Neuronal stem cell (in vitro differentiated cells): ENCODE data around the gene AP5M1. TPM values are rescaled to one million over a fixed set of nuclear protein-coding genes. Genes with fewer than 3 reads are reported as not detected.
"Not testable (repeated sequence)": the region's sequence is repeated elsewhere in the genome, so short reads cannot be mapped to it uniquely, and the experiment has no call there.

Experiments
- DNase-seq: peaks from one replicate; pipeline ENCODE4 v3.0.0-alpha.2; 2013; ENCODE audit warnings: low spot score
- H2AFZ ChIP-seq: one replicate; pipeline ENCODE4 v1.6.1; 2013; ENCODE audit warnings: mild to moderate bottlenecking, low read length, inconsistent platforms
- H2AK5ac ChIP-seq: 2 replicates; pipeline ENCODE4 v1.6.1; 2013; ENCODE audit warnings: low read depth, mild to moderate bottlenecking, inconsistent platforms, low read length, moderate library complexity, mixed read lengths
- H2BK120ac ChIP-seq: 2 replicates; pipeline ENCODE4 v1.6.1; 2013; ENCODE audit warnings: low read depth, mild to moderate bottlenecking, inconsistent platforms, low read length, moderate library complexity, mixed read lengths
- H2BK12ac ChIP-seq: one replicate; pipeline ENCODE4 v1.6.1; 2013; ENCODE audit warnings: low read length, inconsistent platforms
- H2BK15ac ChIP-seq: 2 replicates; pipeline ENCODE4 v1.6.1; 2013; ENCODE audit warnings: mild to moderate bottlenecking, low read length, inconsistent platforms, mixed read lengths
- H2BK5ac ChIP-seq: one replicate; pipeline ENCODE4 v1.6.1; 2013; ENCODE audit warnings: inconsistent platforms, mild to moderate bottlenecking, low read length, moderate library complexity
- H3K14ac ChIP-seq: one replicate; pipeline ENCODE4 v1.6.1; 2013; ENCODE audit warnings: low read length, inconsistent platforms
- H3K18ac ChIP-seq: 2 replicates; pipeline ENCODE4 v1.6.1; 2013; ENCODE audit warnings: low read length, inconsistent platforms
- H3K23ac ChIP-seq: 2 replicates; pipeline ENCODE4 v1.6.1; 2013; ENCODE audit warnings: low read depth, mild to moderate bottlenecking, mixed read lengths, low read length, inconsistent platforms; ENCODE audit not compliant: poor library complexity
- H3K27ac ChIP-seq: replicated peaks from 3 replicates; pipeline ENCODE4 v1.5.1; 2013; ENCODE audit warnings: low read length, inconsistent platforms
- H3K27me3 ChIP-seq, 3 experiments: 2 replicates each; pipeline ENCODE4 v1.6.1; 2013; ENCODE audit warnings: low read length in 3 of 3, mild to moderate bottlenecking in 2 of 3, inconsistent platforms in 1 of 3, low read depth in 1 of 3, mixed read lengths in 1 of 3, moderate library complexity in 1 of 3; ENCODE audit not compliant: control insufficient read depth in 3 of 3, insufficient read depth in 3 of 3
- H3K36me3 ChIP-seq, 2 donors: replicated peaks in 1 of 2; 2 replicates each; pipeline ENCODE4 v1.6.1; 2013; ENCODE audit warnings: low read length in 2 of 2; ENCODE audit not compliant: control insufficient read depth in 2 of 2, insufficient read depth in 2 of 2
- H3K4ac ChIP-seq: 2 replicates; pipeline ENCODE4 v1.6.1; 2013; ENCODE audit warnings: inconsistent platforms, mild to moderate bottlenecking, low read length, moderate library complexity
- H3K4me1 ChIP-seq, 2 donors: 1 replicate in 1 of 2; 2 replicates in 1 of 2; pipeline ENCODE4 v1.6.1; 2013; ENCODE audit warnings: low read length in 2 of 2, low read depth in 1 of 2; ENCODE audit not compliant: control insufficient read depth in 2 of 2, insufficient read depth in 1 of 2
- H3K4me2 ChIP-seq: one replicate; pipeline ENCODE4 v1.6.1; 2013; ENCODE audit warnings: mild to moderate bottlenecking, low read length, inconsistent platforms; ENCODE audit not compliant: insufficient read depth, poor library complexity, severe bottlenecking
- H3K4me3 ChIP-seq, 2 donors: 2 replicates each; pipeline ENCODE4 v1.5.1; 2013; ENCODE audit warnings: low read length in 2 of 2, mild to moderate bottlenecking in 2 of 2, inconsistent platforms in 1 of 2, moderate library complexity in 1 of 2
- H3K79me1 ChIP-seq: one replicate; pipeline ENCODE4 v1.6.1; 2013; ENCODE audit warnings: low read depth, mild to moderate bottlenecking, inconsistent platforms, low read length, moderate library complexity
- H3K9ac ChIP-seq: one replicate; pipeline ENCODE4 v1.6.1; 2013; ENCODE audit warnings: mild to moderate bottlenecking, low read depth, low read length, inconsistent platforms; ENCODE audit not compliant: poor library complexity
- H3K9me3 ChIP-seq, 2 donors: replicated peaks in 1 of 2; 2 replicates each; pipeline versions ENCODE3 to v1.6.1; 2013; ENCODE audit warnings: low read length in 2 of 2, mild to moderate bottlenecking in 2 of 2, inconsistent platforms in 1 of 2, low read depth in 1 of 2, mixed read lengths in 1 of 2, moderate library complexity in 1 of 2; ENCODE audit not compliant: control insufficient read depth in 2 of 2, insufficient read depth in 1 of 2
- H4K8ac ChIP-seq: one replicate; pipeline ENCODE4 v1.6.1; 2013; ENCODE audit warnings: low read depth, mild to moderate bottlenecking, inconsistent platforms, low read length, moderate library complexity
- H4K91ac ChIP-seq: one replicate; pipeline ENCODE4 v1.6.1; 2013; ENCODE audit warnings: low read length, low read depth, mild to moderate bottlenecking, inconsistent platforms; ENCODE audit not compliant: poor library complexity
- WGBS, 2 donors: extraction: QIAGEN DNeasy Blood & Tissue Kit; methylation state at CpG; one replicate each; pipeline ENCODE4 v1.1.7; 2013; ENCODE audit warnings: missing lambda C conversion rate in 2 of 2, mixed read lengths in 1 of 2; ENCODE audit not compliant: insufficient read length in 2 of 2, insufficient replicate concordance in 1 of 2; ENCODE audit errors: extremely low coverage in 2 of 2; 5-methylcytosine and 5-hydroxymethylcytosine counted together
- polyA plus RNA-seq, 2 experiments: library from polyadenylated mRNA; stranded (reverse); fragments of 200-250 nt; gene quantifications; one replicate each; pipeline ENCODE4 v1.2.3, GENCODE V29; 2013

Gene AP5M1
- 21.2 TPM for polyA plus RNA-seq (2013, experiment 1 of 2)
- polyA plus RNA-seq (2013, experiment 2 of 2): 21.9 TPM

- H2BK15ac ChIP-seq: peak within 1 kb of the TSS; percentile 84
- peak within 1 kb of the TSS; percentile 98 for H2BK5ac ChIP-seq
- peak within 1 kb of the TSS; percentile 83 to 91 for H3K4me3 ChIP-seq
- peak within 1 kb of the TSS; percentile 57 for H3K4me2 ChIP-seq
- H3K9me3 ChIP-seq: peaks cover 0 to 3% of the 10 kb centered on the region in 2 donors
- H3K23ac ChIP-seq: peak within 1 kb of the TSS; percentile 89
- H2BK120ac ChIP-seq: peak within 1 kb of the TSS; percentile 50
- WGBS, 2 donors: no CpG with 5 or more reads among the region's 76 CpGs
- H3K18ac ChIP-seq: peak within 1 kb of the TSS; percentile 100
- H2AFZ ChIP-seq: peak within 1 kb of the TSS; percentile 86
- peak within 1 kb of the TSS; percentile 92 for H3K9ac ChIP-seq
- peaks cover 2 to 3% of the 10 kb centered on the region in 2 donors for H3K4me1 ChIP-seq
- H3K79me1 ChIP-seq: peaks cover 2% of the 10 kb centered on the region
- no peak within 1 kb of the TSS for H3K4ac ChIP-seq
- H2BK12ac ChIP-seq: peak within 1 kb of the TSS; percentile 31
- no peak within 1 kb of the TSS for H4K91ac ChIP-seq
- H4K8ac ChIP-seq: no peak within 1 kb of the TSS
- H3K27ac ChIP-seq: peak within 1 kb of the TSS; percentile 98
- H3K36me3 ChIP-seq: peaks cover 2 to 26% of the 10 kb centered on the region in 2 donors
- DNase-seq: peak; percentile 94
- no peaks in the 10 kb centered on the region for H3K27me3 ChIP-seq
- H2AK5ac ChIP-seq: peak within 1 kb of the TSS; percentile 68
- no peak within 1 kb of the TSS for H3K14ac ChIP-seq
Observed at GRCh38 chr14:57268161-57269069, at the start of gene AP5M1, which contains the start of gene EXOC5. Gene AP5M1, plus strand, starts transcription at chr14:57268971. Its CDS starts 344 bp downstream, at chr14:57269315. Gene EXOC5, minus strand, starts transcription at chr14:57268905. Its CDS starts 257 bp downstream, at chr14:57268648.

- no peak overlapping the region for H2BK15ac ChIP-seq
- no peak overlapping the region for H3K4ac ChIP-seq
- no peak overlapping the region for H3K9ac ChIP-seq
- no peak overlapping the region for H2BK120ac ChIP-seq
- H2AFZ ChIP-seq: no peak overlapping the region
- 100% methylated on average over 1 to 2 of the region's 3 CpGs for WGBS, 2 donors
- no peaks in the 10 kb centered on the region for H3K4me1 ChIP-seq
- H3K18ac ChIP-seq: no peak overlapping the region
- no peak overlapping the region for H4K8ac ChIP-seq
- no peak overlapping the region for H4K91ac ChIP-seq
- no peak overlapping the region for H2BK12ac ChIP-seq
- H3K79me1 ChIP-seq: no peaks in the 10 kb centered on the region
- H2BK5ac ChIP-seq: no peak overlapping the region
- H3K4me2 ChIP-seq: no peak overlapping the region
- no peak overlapping the region for H3K27ac ChIP-seq
- H3K36me3 ChIP-seq: peaks cover 8 to 94% of the 10 kb centered on the region in 2 donors
- no peaks in the 10 kb centered on the region for H3K27me3 ChIP-seq
- no peak overlapping the region for H3K23ac ChIP-seq
- H2AK5ac ChIP-seq: no peak overlapping the region
- H3K14ac ChIP-seq: no peak overlapping the region
- peaks cover 0 to 2% of the 10 kb centered on the region in 2 donors for H3K9me3 ChIP-seq
- DNase-seq: no peak
- no peak overlapping the region for H3K4me3 ChIP-seq
Observed at GRCh38 chr14:57221931-57222330, 46.8 kb upstream of the AP5M1 start.

- Histone ChIP-seq H3K9ac (no peak overlapping the region), H3K27me3 (no peaks in the 10 kb centered on the region), H3K9me3 (no peaks in the 10 kb centered on the region), H3K14ac (no peak overlapping the region), H3K36me3 (peaks cover 6 to 95% of the 10 kb centered on the region in 2 donors), H3K18ac (no peak overlapping the region), H2BK5ac (no peak overlapping the region), H4K91ac (no peak overlapping the region), H3K4me2 (no peak overlapping the region), H4K8ac (no peak overlapping the region), H3K79me1 (no peaks in the 10 kb centered on the region), H2AK5ac (no peak overlapping the region), H3K4me3 (no peak overlapping the region), H2AFZ (no peak overlapping the region), H3K4ac (no peak overlapping the region), H3K4me1 (no peaks in the 10 kb centered on the region), H2BK15ac (no peak overlapping the region), H3K27ac (no peak overlapping the region), H2BK12ac (no peak overlapping the region), H2BK120ac (no peak overlapping the region), H3K23ac (no peak overlapping the region)
- WGBS, 2 donors: no CpG with 5 or more reads among the region's 2 CpGs
- no peak for DNase-seq
Observed at GRCh38 chr14:57227083-57227482, 41.7 kb upstream of the AP5M1 start.

- not testable (repeated sequence) for H3K9me3 ChIP-seq, H3K18ac ChIP-seq, H3K4ac ChIP-seq, H3K27me3 ChIP-seq, H3K4me3 ChIP-seq, H3K4me2 ChIP-seq, H3K9ac ChIP-seq, DNase-seq, H4K8ac ChIP-seq, H2BK120ac ChIP-seq, H2BK5ac ChIP-seq, H3K4me1 ChIP-seq, H3K14ac ChIP-seq, H3K23ac ChIP-seq, H2AFZ ChIP-seq, H2BK15ac ChIP-seq, H3K27ac ChIP-seq, H4K91ac ChIP-seq, H2AK5ac ChIP-seq, H3K79me1 ChIP-seq, H2BK12ac ChIP-seq
- no CpG with 5 or more reads among the region's 2 CpGs for WGBS, 2 donors
- H3K36me3 ChIP-seq: peaks cover 6 to 95% of the 10 kb centered on the region in 2 donors
Observed at GRCh38 chr14:57228320-57228719, 40.5 kb upstream of the AP5M1 start.
